NCI-H1092 treated with DMSO at 0.1 percent for 48 hours (cell line): ENCODE results near the gene TMEM184B.
"Not testable (repeated sequence)": the region's sequence is repeated elsewhere in the genome, so short reads cannot be mapped to it uniquely, and the experiment has no call there.

Source experiments
- DNase-seq: peaks from one replicate; lab custom pipeline; 2025; lab: John Stamatoyannopoulos, UW

TMEM184B gene

GRCh38 chr22:38178605-38178937 is 94.2 kb downstream of the TMEM184B start:
- not testable (repeated sequence) for DNase-seq

- no peak for DNase-seq
These were observed 94.7 kb downstream of the TMEM184B start for GRCh38 chr22:38177926-38178604.

DNA sequence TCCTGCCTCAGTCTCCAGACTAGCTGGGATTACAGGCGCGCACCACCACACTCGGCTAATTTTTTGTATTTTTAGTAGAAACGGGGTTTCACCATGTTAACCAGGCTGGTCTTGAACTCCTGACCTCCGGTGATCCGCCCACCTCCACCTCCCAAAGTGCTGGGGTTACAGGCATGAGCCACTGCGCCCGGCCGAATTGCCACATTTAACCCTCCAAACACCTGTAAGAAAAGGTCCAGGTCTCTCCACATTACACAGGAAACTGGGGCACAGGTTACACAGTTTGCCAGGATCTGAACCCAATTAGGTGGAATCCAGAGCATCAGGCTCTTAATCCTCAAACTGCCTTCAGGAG is 95.3 kb downstream of the TMEM184B start:
- not testable (repeated sequence) for DNase-seq

DNA sequence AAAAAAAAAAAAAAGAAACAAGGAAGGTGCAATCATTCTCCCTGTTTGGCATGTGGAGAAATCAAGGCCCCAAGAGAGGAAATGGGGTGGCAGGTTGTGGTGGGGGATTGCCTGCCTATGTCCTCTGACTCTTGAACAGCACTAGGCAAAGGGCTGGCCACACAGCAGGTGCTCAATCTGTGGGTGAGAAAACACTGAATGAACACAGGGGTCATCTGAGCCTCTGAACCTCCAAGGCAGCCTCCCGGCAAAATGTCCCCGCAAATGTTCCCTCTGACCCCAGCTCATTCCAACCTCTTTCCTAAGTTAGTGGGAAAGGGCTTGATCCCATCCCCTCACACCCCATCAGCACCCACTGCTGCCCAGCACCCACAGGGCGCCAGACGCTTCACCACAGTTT is 95.8 kb downstream of the TMEM184B start:
- no peak for DNase-seq

DNA sequence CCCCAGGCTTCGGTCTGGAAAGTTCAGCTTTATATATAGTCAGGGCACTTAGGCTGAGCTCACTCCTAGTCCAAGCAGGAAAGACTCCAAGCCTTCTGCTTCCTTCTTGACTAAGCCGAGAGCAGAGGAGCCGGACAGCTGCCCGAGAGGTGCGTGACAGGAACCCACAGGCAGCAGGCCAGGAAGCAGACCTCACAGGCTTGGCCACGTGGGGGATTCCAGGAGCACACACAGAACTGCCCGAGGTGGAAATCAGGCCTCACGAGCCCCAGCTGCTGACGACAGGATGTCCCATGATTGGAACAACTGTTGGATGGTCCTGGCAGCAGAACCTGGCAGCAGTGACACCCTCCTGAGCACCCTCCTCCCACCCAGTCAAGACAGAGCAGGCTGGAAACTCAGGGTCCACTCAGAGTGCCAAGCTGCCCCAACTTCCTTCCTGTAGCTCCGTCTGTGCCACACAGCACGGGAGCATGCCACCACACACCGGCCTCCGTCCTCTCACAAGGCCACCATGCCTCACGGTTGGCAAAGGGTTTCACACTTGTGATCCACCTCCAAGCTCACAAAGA is 96.6 kb downstream of the TMEM184B start:
- DNase-seq: no peak

GRCh38 chr22:38175206-38176118 is 97.3 kb downstream of the TMEM184B start:
- no peak for DNase-seq

GRCh38 chr22:38174626-38175025 is 98.2 kb downstream of the TMEM184B start:
- DNase-seq: no peak

DNA sequence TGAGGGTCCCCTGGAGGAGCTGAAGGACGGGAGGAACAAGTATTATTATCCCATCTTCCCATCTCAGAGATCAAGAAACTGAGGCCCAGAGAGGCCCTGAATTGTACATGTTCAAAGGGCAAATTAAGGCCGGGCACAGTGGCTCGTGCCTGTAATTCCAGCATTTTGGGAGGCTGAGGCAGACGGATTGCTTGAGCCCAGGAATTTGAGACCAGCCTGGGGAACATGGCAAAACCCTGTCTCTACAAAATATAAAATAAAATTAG is 99.2 kb downstream of the TMEM184B start:
- no peak for DNase-seq

DNA sequence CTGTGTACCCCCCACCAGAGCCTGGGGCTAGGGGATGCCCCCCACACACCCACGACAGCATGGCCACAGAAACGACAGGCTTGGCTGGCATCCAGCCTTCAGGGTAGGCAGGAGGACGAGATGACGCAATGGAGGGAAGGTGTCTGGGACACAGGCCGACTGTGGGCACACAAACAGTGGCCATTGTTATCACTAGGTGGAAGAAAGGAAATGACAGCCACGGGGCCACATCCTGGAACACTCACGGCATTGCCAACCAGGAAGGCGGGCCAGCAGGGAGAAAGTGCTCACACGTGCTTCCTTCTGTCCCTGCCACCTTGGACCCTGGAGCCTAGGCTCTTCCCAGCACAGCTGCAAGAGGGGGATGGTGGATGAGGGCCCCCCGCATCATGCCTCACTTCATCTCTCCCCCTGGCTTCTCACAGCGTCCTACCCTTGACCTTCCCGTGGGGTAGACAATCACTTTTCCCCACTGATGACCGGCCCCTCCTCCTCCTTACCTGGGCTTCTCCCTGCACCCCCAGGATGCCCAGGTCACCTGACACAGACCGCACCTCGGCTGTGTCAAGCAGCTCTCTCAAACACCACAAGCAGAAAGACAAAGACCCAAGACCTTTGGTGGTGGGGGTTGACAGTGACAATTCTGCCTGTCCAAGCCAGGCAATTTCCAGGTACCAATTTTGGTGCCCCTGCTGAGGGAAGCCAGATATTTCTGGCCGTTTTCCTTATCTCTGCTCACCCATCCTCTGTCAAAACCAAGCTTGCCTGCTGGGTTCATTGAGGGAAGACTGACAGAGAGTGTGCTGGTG is 99.8 kb downstream of the TMEM184B start:
- peak; percentile 53 for DNase-seq

DNA sequence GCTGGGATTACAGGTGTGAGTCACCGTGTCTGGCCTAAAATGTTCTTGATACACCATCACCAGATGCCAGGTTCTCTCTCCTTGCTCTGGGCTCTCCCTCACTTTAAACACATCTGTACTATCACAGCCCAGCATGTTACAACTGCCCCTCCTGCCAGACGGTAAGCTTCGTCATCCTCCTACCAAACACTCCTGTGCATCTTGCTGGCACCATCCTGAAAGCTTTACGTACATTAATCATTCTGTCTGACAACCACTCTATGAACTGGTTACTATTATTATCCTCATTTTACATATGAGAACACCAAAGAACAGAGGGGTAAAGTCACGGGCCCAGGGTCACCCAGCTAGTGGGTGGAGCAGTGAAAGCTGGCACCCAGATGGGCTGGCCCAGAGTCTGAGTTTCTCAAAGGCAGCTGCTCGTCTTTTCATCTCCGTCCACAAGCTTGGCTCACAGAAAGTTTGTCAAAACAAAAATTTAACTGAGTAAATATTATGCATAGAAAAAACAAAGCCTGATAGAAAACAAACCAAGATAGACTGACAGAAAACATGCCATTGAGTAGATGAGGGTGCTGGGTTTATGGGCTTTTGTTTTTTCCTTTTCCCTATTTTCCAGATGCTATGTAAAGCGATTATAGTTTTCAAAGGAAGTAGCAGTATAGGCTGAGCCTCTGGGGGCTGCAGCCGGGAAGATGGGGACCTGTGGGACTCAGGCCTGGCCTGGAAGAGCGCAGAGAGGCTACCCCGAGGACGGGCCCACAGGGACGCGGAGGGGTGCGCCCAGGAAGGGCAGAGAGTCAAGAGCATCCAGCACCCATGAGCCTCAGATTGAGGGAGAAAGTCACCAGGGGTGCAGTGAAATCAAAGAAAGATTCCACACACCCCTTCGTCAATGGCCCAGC is 100.6 kb downstream of the TMEM184B start:
- no peak for DNase-seq

- DNase-seq: no peak
These were observed 102.3 kb downstream of the TMEM184B start for GRCh38 chr22:38170469-38170868.
